HG02885 (cell line): Measurements from ENCODE around the gene METTL15.
A peak's percentile ranks its signal among the peaks of the same experiment; 100 is the strongest.
"Not testable (repeated sequence)": the region's sequence is repeated elsewhere in the genome, so short reads cannot be mapped to it uniquely, and the experiment has no call there.

Experiments used
- ATAC-seq: cut with Tn5 transposase; IDR thresholded peaks from one replicate; pipeline ENCODE4 v1.9.1; 2021; ENCODE audit warnings: mild to moderate bottlenecking; ENCODE audit not compliant: unreplicated experiment, poor library complexity

The METTL15 gene, protein sequence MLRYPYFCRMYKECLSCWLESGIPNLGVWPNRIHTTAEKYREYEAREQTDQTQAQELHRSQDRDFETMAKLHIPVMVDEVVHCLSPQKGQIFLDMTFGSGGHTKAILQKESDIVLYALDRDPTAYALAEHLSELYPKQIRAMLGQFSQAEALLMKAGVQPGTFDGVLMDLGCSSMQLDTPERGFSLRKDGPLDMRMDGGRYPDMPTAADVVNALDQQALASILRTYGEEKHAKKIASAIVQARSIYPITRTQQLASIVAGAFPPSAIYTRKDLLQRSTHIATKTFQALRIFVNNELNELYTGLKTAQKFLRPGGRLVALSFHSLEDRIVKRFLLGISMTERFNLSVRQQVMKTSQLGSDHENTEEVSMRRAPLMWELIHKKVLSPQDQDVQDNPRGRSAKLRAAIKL

DNA sequence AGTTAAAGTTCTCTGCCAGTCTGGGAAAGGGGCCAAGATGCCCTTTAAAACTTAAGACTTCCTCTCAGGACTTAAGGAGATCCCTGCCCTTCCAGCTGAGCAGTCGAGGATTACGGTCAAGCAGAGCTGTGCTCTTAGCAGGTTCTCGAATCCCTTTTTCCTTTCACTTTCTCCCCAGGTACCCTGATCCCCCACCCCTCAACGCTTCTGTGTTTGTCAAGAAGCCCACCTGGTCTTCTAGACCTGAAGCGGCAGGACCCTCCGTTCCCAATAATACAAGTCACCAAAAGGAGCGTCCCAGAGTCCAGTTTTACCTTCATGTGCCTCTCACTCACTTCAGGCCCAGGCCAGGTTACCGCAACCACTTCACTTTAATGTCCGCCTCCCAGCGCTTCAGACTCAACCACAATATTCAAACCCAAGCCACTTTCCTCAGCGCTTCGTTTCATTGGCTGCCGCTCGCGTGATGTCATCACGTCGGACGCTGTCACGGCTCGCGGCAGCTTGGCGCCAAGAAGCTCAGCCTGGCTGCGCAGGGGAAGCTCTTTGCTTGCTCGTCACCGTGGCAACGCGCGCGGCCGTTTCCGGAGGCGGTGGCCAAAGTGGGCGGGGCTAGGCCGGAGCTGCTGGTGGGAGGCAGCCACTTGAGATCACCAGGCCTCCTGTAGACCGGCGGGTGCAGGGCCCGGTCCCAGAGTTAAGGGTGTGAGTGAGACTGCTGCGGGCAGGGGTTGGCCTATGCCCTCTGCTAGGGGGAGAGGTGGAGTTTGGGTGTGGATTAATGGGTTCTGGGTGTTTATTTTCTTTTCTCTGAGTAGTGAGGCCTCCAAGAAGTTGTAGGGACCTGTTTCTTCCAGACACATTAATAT lies at the start of gene METTL15, which contains the start of gene KIF18A:
Gene METTL15 (plus strand): TSS at position 639 of the 869 bp plus-strand sequence. CDS start 4,947 bp downstream, outside the sequence.
Gene KIF18A (minus strand): TSS at position 407 of the 869 bp plus-strand sequence. CDS start 10,209 bp downstream, outside the sequence.
- peak; percentile 94 for ATAC-seq

DNA sequence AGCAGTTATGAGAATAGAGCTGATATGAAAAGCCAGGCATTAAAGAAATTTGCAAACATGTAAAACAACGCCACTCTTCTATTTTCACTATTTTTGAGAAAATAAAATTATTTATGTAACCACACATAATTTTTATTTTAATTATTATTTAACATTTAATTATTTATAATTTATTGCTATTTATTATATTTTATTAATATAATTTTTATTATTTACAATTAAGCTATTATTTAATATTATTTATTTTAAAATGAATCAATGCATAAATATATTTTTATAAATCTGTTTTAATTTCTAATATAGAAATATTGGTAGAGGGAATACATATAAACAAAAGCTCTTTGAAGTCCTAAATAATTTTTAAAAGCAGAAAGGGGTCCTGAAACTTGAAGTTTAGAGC lies 36.9 kb upstream of the METTL15 start:
- no peak for ATAC-seq

DNA sequence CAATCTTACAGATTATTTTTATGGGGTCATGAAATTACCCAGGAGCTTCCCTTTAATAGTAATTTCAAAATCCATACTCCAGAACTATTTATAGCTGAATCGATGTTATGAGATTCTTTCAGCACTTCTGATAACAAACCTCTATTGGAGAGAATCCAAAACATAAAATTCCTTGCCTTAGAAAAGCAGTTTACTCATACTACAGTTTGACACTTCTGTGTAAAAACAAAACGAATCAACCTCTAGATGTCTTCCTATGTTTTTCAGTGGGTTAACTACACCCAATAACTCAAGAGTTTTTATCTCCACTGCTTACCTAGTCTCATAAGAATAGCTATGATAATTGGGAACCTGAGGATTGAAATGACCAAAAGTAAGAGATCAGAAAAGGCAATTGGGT lies 35.9 kb upstream of the METTL15 start:
- no peak for ATAC-seq

DNA sequence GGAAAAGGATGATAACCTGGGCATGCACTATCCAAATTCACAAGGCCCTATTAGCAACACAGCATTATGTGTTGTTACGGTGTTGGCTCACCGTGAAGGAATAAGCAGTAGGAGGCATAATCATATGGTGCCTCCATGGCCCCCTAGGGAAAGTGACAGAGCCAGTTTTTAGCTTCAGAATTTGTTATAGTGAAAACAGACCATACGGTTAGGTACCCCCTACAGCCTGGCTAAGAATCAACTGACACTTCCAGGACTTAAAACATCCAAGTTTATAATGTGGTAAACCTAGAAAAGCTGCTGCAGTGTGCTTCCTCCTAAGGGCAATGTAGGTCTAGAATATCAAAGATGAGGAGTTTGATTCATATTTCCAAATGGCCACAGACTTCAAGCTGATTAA lies 30.7 kb upstream of the METTL15 start:
- no peak for ATAC-seq

DNA sequence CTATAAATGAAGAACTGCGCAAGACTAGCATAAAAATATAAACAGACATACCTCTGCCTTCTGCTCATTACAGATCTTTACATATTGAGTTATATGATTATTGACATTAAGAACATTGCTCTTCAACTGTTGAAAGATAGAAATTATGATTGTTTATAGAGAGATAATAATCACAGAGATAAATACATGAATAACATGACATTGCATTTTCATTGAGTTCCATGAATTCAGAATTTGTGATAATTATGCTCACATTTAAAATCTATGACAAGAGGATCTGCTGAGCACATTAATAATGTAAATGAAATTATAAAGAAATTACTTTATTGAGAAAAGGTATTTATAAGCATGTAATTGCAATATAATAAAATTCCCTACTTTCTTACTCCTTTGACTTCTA lies 25.1 kb upstream of the METTL15 start:
- no peak for ATAC-seq

DNA sequence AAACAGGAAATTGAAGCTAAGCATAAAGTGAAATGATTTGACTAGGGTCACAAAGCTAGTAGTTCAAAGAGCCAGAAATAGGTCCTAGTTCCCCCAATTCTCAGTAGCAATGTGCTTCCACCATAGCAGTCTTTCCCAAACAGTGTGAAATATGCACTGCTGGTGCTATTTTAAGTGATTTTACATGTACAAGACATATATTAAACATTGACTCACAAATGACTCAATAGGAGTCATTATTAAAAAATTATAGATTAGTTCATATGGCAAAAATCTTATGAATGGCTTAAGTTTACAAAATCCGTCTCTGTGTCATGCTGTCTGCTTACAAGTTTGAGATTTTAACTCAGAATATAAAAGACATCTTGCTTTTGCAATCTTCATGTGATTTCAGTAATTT lies 21.6 kb upstream of the METTL15 start:
- no peak for ATAC-seq

DNA sequence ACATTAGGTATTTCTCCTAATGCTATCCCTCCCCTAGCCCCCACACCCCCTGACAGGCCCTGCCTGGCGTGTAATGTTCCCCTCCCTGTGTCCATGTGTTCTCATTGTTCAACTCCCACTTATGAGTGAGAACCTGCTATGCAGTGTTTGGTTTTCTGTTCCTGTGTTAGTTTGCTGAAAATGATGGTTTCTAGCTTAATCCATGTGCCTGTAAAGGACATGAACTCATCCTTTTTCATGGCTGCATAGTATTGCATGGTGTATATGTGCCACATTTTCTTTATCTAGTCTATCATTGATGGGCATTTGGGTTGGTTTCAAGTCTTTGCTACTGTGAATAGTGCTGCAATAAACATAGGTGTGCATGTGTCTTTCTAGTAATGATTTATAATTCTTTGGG lies 21.0 kb upstream of the METTL15 start:
- ATAC-seq, result not testable (repeated sequence)

DNA sequence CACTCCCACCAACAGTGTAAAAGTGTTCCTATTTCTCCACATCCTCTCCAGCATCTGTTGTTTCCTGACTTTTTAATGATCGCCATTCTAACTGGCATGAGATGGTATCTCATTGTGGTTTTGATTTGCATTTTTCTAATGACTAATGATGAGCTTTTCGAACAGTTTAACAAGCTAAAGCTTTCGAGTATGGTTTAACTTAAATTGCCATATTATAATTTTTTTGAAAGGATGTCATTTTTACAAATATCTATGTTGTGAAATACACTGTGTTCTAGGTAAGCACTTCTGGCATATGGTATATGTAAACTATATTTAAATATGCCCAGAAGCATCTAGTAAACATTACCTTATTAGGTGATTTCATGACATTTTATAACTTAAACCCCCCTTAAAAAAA lies 20.5 kb upstream of the METTL15 start:
- not testable (repeated sequence) for ATAC-seq

DNA sequence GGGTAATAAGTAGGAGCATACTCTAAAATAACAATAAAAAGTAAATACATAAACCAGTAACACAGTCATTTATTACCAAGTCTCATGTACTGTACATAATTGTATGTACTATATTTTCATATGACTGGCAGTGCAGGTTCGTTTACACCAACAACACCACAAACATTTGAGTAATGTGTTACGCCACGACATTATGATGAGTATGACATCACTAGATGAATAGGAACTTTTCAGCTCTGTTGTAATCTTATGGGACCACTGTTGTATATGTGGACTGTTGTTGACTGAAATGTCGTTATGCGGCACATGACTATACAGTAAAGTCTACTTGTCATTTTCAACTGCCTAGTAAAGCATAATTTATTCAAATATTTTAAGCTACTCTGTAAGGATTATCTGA lies 18.8 kb upstream of the METTL15 start:
- ATAC-seq, result no peak

DNA sequence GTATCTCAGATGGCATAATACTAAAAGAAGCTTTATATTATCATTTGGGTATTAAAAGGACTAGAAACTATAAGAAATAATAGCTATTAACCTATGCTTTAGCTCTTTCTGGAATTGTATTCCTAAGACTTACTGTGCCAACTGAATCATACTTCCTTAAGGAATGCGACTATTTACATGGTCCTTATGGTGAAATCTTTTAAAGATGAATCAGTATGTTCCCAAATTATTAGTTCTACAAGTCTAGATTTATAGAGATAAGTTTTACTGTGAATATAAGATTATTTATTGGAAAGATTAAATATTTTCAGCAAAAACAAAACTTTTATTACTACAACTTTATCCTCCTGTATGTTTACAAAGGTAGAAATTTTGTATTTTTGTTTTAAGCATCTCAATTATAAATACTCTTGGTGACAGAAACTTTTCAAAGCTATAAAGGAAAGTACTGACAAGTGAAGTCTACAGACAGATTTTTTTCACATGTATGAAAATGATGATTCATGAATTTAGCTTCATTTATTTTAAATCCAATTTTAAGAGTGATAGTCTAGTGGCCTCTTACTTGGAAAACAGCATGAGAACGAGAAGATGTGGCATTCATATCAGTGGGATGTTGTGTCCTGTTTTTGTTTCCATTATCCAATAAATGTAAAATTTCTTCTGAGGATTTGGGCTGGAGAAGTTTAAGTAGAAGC lies 18.0 kb upstream of the METTL15 start:
- ATAC-seq, result no peak

DNA sequence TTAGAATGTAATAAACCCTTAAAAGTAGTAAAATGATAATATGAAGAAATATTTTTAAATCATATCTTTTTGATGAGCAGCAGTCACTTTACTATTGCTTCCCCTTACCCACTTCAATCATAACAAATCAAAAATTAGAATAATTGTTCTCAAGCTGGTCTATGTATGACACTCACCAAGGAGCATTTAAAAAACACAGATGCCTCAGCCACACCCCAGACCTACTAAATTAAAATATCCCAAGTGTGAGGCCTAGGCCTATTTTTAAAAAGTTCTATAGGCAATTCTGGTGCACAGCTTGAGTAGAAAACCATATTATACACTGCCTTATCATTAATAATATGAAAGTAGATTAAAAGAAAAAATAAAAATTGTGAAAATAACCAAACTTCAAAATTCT lies 15.4 kb upstream of the METTL15 start:
- ATAC-seq, result no peak

DNA sequence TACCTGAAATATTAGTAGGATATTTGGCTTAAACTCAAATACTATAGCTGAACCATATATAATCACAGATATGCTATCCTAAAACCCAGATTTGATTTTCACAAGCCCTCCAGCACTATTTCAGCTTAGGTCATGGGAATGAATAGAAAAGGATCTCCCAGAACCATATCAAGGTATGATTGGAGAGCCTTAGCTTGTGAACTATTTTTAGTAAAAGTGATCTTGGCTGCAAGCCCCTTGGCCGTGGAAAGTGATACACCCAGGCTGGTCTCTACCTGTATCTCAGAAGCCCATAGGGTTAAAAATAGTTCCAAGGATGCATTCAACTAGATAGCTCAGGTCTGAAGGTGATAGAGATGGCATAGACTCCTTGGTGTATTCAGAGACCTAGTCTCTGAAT lies 9.9 kb upstream of the METTL15 start:
- no peak for ATAC-seq

DNA sequence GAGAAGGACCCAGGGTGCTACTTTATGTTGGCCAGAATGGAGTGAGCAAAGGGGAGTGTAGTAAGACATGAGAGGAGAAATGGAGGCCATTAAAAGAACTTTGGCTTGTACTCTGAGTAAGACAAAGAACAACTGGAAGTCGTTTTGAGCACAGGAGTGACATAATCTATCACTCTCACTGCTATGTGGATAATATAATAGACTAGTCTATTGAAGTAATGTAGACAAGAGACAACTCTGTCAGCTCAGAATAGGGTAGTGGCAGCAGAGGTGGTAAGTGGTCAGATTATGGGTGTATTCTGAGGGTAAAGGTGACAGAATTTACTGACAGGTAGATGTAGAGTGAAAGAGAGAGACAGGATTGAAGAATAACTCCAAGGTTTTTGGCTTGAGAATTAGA lies 8.5 kb upstream of the METTL15 start:
- ATAC-seq, result no peak

DNA sequence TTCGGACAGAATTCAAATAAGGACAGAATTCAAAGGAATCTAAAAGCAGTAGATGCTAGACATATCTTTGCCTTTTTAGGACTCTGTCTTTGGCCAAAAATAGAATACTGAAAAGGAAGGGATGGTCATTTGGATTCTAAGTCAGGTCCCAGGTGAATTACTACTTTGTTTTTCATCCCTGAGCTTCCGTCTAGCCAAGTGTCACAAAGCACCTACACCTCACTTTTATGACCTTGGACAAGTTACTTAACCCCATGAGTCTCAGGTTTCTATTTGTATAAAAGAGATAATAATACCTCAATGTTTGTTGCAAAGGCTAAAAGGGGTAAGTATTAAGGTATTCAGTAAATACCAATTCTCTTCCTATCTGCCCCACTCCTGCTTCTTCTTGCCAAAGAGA lies 7.5 kb upstream of the METTL15 start:
- no peak for ATAC-seq

DNA sequence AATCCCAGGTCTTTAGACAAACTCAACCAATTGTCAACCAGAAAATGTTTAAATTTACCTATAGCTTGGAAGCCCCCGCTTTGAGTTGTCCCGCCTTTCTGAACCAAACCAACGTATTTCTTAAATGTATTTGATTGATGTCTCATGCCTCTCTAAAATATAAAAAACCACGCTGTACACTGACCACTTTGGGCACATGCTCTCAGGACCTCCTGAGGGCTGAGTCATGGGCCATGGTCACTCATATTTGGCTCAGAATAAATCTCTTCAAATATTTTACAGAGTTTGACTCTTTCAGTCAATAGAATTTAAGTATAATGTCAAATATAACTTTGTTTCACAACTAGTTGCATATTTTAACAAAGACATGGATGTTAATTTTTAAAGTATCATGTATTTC lies 5.9 kb upstream of the METTL15 start:
- ATAC-seq, result not testable (repeated sequence)

DNA sequence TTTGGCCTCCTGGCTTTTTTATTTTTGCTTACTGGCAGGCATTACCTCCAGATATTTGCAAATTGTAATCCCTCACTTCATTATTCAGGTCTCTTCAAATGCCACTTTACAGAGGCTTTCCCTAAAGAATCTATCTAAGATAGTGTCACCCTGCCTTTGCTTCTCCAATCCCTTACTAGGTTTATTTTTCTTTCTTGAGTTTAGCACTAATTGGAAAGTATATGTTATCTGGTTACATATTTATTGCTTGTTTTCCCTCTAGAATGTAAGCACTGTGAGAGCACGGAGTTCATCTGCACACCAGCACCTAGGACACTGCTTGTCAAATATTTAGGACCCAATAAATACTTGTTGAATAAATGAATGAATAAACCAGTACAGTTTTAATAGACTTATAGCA lies 3.8 kb upstream of the METTL15 start:
- ATAC-seq, result no peak

DNA sequence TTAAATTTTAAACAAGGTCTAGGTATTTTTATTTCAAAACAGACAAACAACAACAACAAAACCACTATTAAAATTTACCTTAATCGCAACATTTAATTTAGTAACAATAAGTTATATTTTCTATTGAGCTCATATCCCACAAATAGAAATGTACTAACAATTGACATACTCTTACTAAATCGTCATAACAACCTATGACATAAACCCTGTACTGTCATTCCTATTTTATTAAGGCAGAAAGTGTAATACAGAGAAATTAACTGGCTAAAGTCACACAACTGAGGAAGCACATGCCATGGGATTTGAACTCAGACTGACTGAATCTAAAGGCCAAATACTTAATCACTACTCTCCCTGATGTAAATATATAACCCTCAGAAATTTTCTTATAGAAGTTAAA lies 3.2 kb upstream of the METTL15 start:
- ATAC-seq, result no peak

DNA sequence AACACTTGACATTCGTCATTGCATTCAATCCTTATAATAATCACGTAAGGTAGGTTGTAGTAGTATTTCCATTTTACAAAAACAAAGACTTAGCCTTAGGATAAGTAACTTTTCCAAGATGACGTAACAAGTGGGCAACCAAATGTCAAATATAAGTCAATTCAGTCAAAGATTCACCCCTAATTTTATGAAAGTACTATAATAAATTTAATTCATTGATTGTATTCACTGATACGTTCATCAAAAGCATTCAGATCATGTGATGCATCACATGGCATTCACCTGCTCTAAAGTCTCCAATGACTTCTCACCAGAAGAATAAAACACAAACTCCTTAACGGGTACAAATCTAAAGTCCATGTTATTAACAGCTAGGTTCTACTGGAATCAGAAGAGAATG lies 2.3 kb upstream of the METTL15 start:
- ATAC-seq, result no peak

DNA sequence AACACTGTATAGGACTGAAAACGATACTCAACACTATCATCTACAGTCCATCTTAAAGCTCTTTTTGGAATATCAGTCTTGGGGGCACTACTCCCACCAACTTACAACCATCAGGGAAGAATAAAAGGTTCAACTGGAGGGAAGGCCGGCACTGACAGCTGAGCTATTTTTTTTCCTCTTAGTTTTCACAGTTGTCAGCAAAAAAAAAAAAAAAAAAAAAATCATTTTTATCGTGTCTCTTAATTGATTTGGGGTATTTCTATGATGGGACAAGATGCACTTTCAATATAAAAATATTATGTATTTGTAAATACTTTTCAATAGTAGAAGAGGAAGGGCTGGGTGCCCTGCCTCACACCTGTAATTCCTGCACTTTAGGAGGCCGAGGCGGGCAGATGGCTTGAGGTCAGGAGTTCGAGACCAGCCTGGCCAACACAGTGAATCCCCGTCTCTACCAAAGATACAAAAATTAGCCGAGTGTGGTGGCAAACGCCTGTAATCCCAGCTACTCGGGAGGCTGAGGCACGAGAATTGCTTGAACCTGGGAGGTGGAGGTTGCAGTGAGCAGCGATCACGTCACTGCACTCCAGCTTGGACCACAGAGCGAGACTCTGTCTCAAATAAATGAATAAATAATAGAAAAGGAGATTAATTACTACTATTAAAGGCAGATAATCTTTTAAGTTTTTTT lies 1.7 kb upstream of the METTL15 start:
- no peak for ATAC-seq

DNA sequence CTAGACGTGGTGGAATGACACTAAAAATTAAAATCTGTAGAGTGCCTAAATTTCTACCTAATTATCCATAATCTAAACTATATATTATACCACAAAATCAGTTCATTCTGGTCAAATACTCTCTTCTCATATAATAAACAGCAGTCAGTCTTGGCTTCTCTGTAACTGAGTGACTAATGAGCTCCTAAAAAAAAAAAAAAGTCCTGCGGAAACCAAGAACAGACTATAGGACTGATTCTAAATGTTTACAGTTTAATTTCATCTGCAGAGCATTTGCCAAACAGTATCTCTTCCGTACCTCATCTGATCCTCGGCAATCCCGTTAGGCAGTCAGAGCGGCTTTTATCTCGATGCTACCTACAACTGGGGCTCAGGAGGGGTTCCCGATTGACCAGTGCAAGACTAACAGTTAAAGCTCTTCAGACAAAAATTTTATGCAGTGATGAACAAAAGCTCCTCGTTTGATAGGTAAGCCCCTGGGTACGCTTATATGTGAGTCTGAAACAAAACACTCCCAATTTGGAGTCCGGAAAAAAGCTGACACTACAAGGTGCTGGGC lies 918 bp upstream of the METTL15 start:
- ATAC-seq, result peak; percentile 3
